GM23248 (cell line): ENCODE data around the gene TGM1. TPM values are rescaled to one million over a fixed set of nuclear protein-coding genes. Genes with fewer than 3 reads are reported as not detected.

ENCODE experiments used
- DNase-seq: peaks from one replicate; pipeline ENCODE4 v3.0.0-alpha.2; 2015
- H2AFZ ChIP-seq: fragments of 200-600 bp; sonication (generic); 2 replicates; pipeline ENCODE4 v1.6.1; 2016; ENCODE audit warnings: antibody characterized with exemption
- H3F3A ChIP-seq: fragments of 200-600 bp; sonication (generic); 2 replicates; pipeline ENCODE4 v1.6.1; 2016; ENCODE audit warnings: mild to moderate bottlenecking, antibody characterized with exemption, mixed run types; ENCODE audit not compliant: insufficient read depth
- H3K27ac ChIP-seq: fragments of 200-600 bp; sonication (generic); 2 replicates; pipeline ENCODE4 v1.5.1; 2016; ENCODE audit warnings: mild to moderate bottlenecking
- H3K27me3 ChIP-seq: fragments of 200-600 bp; sonication (generic); replicated peaks from 2 replicates; pipeline ENCODE4 v1.6.1; 2016; ENCODE audit warnings: mild to moderate bottlenecking; ENCODE audit not compliant: insufficient read depth
- H3K36me3 ChIP-seq: fragments of 200-600 bp; sonication (generic); 2 replicates; pipeline ENCODE4 v1.6.1; 2016; ENCODE audit warnings: low read depth, mild to moderate bottlenecking
- H3K4me1 ChIP-seq: fragments of 200-600 bp; sonication (generic); 2 replicates; pipeline ENCODE4 v1.6.1; 2016; ENCODE audit warnings: mild to moderate bottlenecking; ENCODE audit not compliant: insufficient read depth
- H3K4me2 ChIP-seq: fragments of 200-600 bp; sonication (generic); one replicate; pipeline ENCODE4 v1.6.1; 2016; ENCODE audit warnings: mild to moderate bottlenecking; ENCODE audit not compliant: unreplicated experiment
- H3K4me3 ChIP-seq: fragments of 200-600 bp; sonication (generic); 2 replicates; pipeline ENCODE4 v1.5.1; 2016; ENCODE audit warnings: mild to moderate bottlenecking
- H3K79me2 ChIP-seq: fragments of 200-600 bp; sonication (generic); 2 replicates; pipeline ENCODE4 v1.6.1; 2016; ENCODE audit warnings: mild to moderate bottlenecking; ENCODE audit not compliant: insufficient read depth
- H3K9ac ChIP-seq: fragments of 200-600 bp; sonication (generic); 2 replicates; pipeline ENCODE4 v1.6.1; 2016; ENCODE audit warnings: mild to moderate bottlenecking
- H3K9me2 ChIP-seq: fragments of 200-600 bp; sonication (generic); 2 replicates; pipeline ENCODE4 v1.6.1; 2016; ENCODE audit warnings: mixed run types, mild to moderate bottlenecking, moderate library complexity; ENCODE audit not compliant: insufficient read depth
- H3K9me3 ChIP-seq: fragments of 200-600 bp; sonication (generic); one replicate; pipeline ENCODE4 v1.6.1; 2017; ENCODE audit warnings: low read depth
- H4K20me1 ChIP-seq: fragments of 200-600 bp; sonication (generic); 2 replicates; pipeline ENCODE4 v1.6.0; 2016; ENCODE audit not compliant: insufficient read depth
- EZH2 ChIP-seq: fragments of 200-600 bp; sonication (generic); IDR thresholded peaks from 2 replicates; pipeline ENCODE4 v1.6.1; 2018; ENCODE audit warnings: antibody characterized with exemption, mild to moderate bottlenecking; ENCODE audit not compliant: insufficient read depth, poor library complexity, severe bottlenecking
- EZH2phosphoT487 ChIP-seq: fragments of 200-600 bp; sonication (generic); IDR thresholded peaks from 2 replicates; pipeline ENCODE4 v1.6.1; 2018; ENCODE audit warnings: antibody characterized with exemption, moderate library complexity, mild to moderate bottlenecking, low read depth; ENCODE audit not compliant: insufficient read depth
- WGBS, 2 experiments: methylation state at CpG; one replicate each; pipeline ENCODE4 v1.1.6; 2015 to 2017; ENCODE audit warnings: low lambda C conversion rate in 2 of 2, low coverage in 1 of 2; ENCODE audit errors: missing lambda C conversion rate in 2 of 2; 5-methylcytosine and 5-hydroxymethylcytosine counted together
- in situ Hi-C: fragments of 300-500 bp; cut with MboI; formaldehyde crosslinking; loops from 2 replicates; pipeline ENCODE4 v1.15.0; 2020
- polyA plus RNA-seq: library from polyadenylated mRNA; unstranded; fragments of >200 nt; fragmentation: Nextera tagmentation; extraction: Ambion mirVana; gene quantifications from 2 replicates; pipeline ENCODE4 v1.2.1, GENCODE V29; 2016
- total RNA-seq: library from RNA; depleted of rRNA; stranded (reverse); fragments of >200 nt; shearing (Covaris generic); gene quantifications from 2 replicates; pipeline ENCODE4 v1.2.3, GENCODE V29; 2014

Gene TGM1
- total and polyA plus RNA-seq, 2 experiments from 2014 or later, result 0.34 to 1.3 TPM

DNA sequence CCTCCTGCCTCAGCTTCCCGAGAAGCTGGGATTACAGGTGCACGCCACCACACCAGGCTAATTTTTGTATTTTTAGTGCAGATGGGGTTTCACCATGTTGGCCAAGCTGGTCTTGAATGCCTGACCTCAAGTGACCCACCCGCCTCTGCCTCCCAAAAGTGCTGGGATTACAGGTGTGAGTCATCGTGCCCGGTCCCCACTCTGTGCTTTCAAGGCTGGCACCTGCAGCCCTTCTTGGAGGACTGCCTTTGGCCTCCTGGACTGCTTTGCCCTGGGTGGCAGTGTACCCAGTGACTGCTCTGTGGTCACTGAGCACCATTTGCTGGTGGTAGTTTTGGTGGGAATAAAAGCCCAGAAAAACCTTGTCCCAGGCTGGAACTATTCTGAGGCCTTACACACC is 24.0 kb upstream of the TGM1 start:
- H3K9me2 ChIP-seq, result no peaks in the 10 kb centered on the region
- no peaks in the 10 kb centered on the region for H3K4me1 ChIP-seq
- H3K27me3 ChIP-seq, result no peaks in the 10 kb centered on the region
- H3K9ac ChIP-seq, result no peak overlapping the region
- in situ Hi-C loops, result no loop called here
- H3F3A ChIP-seq, result no peaks in the 10 kb centered on the region
- no peak overlapping the region for H3K4me3 ChIP-seq
- DNase-seq, result no peak
- H3K79me2 ChIP-seq, result no peaks in the 10 kb centered on the region
- no peaks in the 10 kb centered on the region for H3K9me3 ChIP-seq
- no peak overlapping the region for H3K4me2 ChIP-seq
- H3K36me3 ChIP-seq, result no peaks in the 10 kb centered on the region
- no peak overlapping the region for H2AFZ ChIP-seq
- whole genome bisulfite sequencing, 2 experiments, result 97 to 100% methylated on average over 5 of the region's 5 CpGs
- H4K20me1 ChIP-seq, result no peaks in the 10 kb centered on the region
- TF ChIP-seq EZH2, result no peak
- no peak for TF ChIP-seq EZH2phosphoT487
- H3K27ac ChIP-seq, result no peak overlapping the region

DNA sequence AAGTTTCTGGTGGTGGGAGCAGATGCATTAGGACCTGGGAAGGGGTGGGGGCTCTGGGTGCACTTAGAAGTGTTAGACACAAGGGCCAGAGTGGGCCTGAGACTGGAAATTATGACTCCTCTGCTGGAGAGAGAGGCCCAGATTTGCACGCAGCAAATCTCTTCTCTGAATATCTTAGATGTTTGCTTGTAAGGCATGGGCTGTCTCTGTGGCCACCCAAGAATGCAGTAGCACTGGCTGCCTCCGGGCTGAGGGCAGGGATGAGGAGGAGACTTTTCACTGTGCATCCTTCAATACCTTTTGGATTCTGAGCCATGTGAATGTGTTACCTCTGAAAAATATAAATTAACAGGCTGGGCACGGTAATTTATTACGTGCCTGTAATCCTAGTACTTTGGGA is 22.4 kb upstream of the TGM1 start:
- H3K79me2 ChIP-seq, result no peaks in the 10 kb centered on the region
- H3K4me2 ChIP-seq, result no peak overlapping the region
- H3K9me2 ChIP-seq, result no peaks in the 10 kb centered on the region
- no peaks in the 10 kb centered on the region for H3K9me3 ChIP-seq
- no peak overlapping the region for H2AFZ ChIP-seq
- peak; percentile 45 for DNase-seq
- no peaks in the 10 kb centered on the region for H4K20me1 ChIP-seq
- WGBS, 2 experiments, result 33 to 42% methylated on average over 4 of the region's 4 CpGs
- H3K27ac ChIP-seq, result no peak overlapping the region
- no peaks in the 10 kb centered on the region for H3K27me3 ChIP-seq
- H3K4me1 ChIP-seq, result peaks cover 7% of the 10 kb centered on the region; the same call in 1 of the 2 replicates
- H3K4me3 ChIP-seq, result no peak overlapping the region
- H3F3A ChIP-seq, result no peaks in the 10 kb centered on the region
- no peak for TF ChIP-seq EZH2
- TF ChIP-seq EZH2phosphoT487, result no peak
- no peak overlapping the region for H3K9ac ChIP-seq
- no peaks in the 10 kb centered on the region for H3K36me3 ChIP-seq
- in situ Hi-C loops, result no loop called here

DNA sequence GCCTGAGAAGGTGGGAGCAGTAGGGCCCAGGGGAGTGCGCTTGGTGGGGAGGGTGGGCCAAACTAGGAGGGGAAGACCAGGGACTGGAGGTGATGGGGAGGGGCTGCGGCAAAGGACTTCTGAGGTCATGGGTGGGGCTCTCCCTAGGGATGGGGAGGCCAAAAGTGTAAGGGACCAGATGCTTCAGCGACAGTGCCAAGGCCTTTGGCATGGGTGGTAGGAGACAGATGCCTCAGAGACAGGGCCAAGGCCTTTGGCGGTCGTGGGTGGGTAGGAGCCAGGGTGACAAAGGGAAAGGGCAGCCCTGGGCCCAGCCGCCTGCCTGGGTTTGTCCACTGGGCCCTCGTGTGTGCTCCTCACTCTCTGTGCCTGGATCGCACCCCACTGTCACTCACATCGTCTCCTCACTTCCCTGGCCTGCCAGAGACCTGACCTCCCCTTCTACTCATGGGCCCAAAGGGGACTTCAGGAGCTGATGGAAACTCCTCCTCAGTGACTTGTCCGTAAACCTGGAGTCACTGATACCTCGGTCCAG is 21.6 kb upstream of the TGM1 start:
- no peaks in the 10 kb centered on the region for H3K27me3 ChIP-seq
- H2AFZ ChIP-seq, result no peak overlapping the region
- H3K27ac ChIP-seq, result no peak overlapping the region
- H3K4me3 ChIP-seq, result no peak overlapping the region
- no peaks in the 10 kb centered on the region for H3K9me2 ChIP-seq
- no peaks in the 10 kb centered on the region for H4K20me1 ChIP-seq
- no peak overlapping the region for H3K9ac ChIP-seq
- no peaks in the 10 kb centered on the region for H3K79me2 ChIP-seq
- in situ Hi-C loops, result no loop called here
- peaks cover 7% of the 10 kb centered on the region; the same call in 1 of the 2 replicates for H3K4me1 ChIP-seq
- H3K36me3 ChIP-seq, result no peaks in the 10 kb centered on the region
- WGBS, 2 experiments, result 40 to 41% methylated on average over 9 to 11 of the region's 11 CpGs
- no peak for DNase-seq
- TF ChIP-seq EZH2, result no peak
- no peak for TF ChIP-seq EZH2phosphoT487
- H3K4me2 ChIP-seq, result no peak overlapping the region
- H3F3A ChIP-seq, result no peaks in the 10 kb centered on the region
- no peaks in the 10 kb centered on the region for H3K9me3 ChIP-seq

DNA sequence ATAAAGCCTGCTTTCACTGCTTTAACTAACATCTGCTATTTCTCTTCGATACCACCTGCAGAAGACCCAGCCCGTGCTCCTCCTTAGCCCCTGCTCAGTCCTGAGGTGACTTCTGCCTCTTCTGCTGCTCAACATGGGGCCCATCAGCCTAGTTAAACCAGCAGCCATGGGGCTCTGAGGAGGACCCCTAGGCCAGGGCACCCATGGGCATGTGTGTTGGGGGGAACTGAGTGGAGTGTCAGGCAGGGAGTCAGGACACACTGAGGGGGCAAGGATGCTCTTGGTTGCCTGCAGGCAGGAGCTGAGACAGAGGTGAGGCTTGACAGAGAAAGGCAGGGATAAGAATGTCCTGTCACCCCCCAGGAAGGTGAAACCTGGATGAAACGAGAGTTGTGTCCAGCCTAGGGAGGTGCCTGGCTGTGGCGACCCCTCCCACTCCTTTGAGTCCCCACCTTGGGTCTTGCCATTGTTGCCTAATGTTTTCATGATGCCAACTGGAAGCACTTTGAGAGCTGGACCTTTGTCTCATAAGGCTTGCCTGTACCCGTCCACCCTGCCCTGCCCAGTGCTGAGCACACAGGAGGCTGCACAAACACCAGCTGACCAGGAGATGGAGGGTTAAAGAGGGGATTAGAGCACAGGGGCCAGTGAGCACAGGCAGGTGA is 21.0 kb upstream of the TGM1 start:
- TF ChIP-seq EZH2phosphoT487, result no peak
- no peak for TF ChIP-seq EZH2
- Histone ChIP-seq H4K20me1 (no peaks in the 10 kb centered on the region), H3K4me2 (no peak overlapping the region), H3F3A (no peaks in the 10 kb centered on the region), H3K27ac (no peak overlapping the region), H3K9ac (no peak overlapping the region), H3K4me1 (peaks cover 13% of the 10 kb centered on the region; the same call in 1 of the 2 replicates), H3K4me3 (no peak overlapping the region), H3K27me3 (no peaks in the 10 kb centered on the region), H2AFZ (no peak overlapping the region), H3K9me2 (no peaks in the 10 kb centered on the region), H3K9me3 (no peaks in the 10 kb centered on the region), H3K36me3 (no peaks in the 10 kb centered on the region), H3K79me2 (no peaks in the 10 kb centered on the region)
- in situ Hi-C loops, result no loop called here
- WGBS, 2 experiments, result 74 to 76% methylated on average over 5 of the region's 5 CpGs
- no peak for DNase-seq
